GM19099 (cell line): ENCODE measurements around the gene HOTAIR.

Experiments
- POLR2A ChIP-seq: IDR thresholded peaks from 3 replicates; pipeline ENCODE4 v1.6.1; 2011; ENCODE audit warnings: low read depth; ENCODE audit not compliant: insufficient read length; ENCODE audit errors: extremely low read depth

HOTAIR gene

GRCh38 chr12:53988541-53989226 is 13.9 kb upstream of the HOTAIR start:
- TF ChIP-seq POLR2A = no peak

- no peak for TF ChIP-seq POLR2A
Measured at GRCh38 chr12:53987787-53988230, 13.1 kb upstream of the HOTAIR start.

DNA sequence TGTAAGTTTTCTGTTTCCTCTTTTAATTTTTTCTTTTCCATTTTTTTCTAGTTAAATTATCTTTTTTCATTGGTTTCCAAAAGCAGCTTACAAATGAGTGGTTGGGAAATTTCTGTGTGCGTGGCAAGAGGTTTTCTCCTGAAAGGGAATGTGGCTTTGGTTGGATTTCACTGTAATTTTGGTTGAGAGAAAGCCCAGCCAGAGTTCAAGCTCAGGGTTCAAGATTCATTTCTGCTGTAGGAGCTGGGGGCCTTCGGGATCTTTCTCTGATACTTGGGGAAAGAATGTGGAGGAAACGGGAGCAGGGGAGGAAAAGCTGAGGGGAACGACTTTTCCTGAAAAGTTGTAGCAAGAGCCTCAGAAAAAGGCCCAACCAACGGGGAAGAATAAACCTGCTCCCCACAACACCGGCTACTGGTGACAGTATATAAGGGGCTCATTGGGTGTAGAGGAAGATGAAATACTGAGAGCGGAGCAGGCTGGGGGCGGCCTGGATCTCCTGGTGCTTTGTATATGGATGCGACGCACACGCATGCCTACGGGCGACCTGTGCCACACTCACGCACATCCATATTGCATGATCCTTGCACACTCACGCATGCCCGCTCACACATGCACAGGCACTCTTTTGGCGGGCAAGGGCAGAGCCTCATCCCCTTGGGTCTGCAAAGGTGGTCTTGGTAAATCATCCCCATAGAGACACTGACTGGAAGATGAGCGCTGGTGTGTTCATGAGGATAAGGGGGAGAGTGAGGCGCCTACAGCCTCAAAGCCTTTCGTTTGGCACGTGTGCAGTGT is 12.1 kb upstream of the HOTAIR start:
- no peak for TF ChIP-seq POLR2A

GRCh38 chr12:53985994-53986685 is 11.4 kb upstream of the HOTAIR start:
- no peak for TF ChIP-seq POLR2A

DNA sequence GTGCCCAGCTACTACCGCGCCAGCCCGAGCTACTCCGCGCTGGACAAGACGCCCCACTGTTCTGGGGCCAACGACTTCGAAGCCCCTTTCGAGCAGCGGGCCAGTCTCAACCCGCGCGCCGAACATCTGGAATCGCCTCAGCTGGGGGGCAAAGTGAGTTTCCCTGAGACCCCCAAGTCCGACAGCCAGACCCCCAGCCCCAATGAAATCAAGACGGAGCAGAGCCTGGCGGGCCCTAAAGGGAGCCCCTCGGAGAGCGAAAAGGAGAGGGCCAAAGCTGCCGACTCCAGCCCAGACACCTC is 10.9 kb upstream of the HOTAIR start:
- TF ChIP-seq POLR2A = no peak

DNA sequence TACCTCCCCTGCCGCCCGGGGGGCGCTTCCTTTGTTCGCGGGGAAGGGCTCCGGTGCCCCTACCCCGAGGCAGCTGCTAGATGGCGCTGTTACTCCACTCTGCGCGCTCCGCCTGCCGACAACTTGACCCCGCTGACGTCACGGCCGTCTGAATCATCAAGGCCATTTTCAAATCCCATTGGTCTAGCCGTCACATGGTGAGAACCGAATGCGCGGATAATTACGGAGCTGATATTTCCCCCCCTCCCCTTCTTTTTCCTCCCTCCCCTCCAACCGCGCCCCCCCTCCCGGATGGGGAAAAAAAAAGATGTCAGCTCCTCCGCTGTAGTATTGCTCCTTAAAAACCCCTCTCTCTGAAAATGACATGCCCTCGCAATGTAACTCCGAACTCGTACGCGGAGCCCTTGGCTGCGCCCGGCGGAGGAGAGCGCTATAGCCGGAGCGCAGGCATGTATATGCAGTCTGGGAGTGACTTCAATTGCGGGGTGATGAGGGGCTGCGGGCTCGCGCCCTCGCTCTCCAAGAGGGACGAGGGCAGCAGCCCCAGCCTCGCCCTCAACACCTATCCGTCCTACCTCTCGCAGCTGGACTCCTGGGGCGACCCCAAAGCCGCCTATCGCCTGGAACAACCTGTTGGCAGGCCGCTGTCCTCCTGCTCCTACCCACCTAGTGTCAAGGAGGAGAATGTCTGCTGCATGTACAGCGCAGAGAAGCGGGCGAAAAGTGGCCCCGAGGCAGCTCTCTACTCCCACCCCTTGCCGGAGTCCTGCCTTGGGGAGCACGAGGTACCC is 10.3 kb upstream of the HOTAIR start, which contains the start of gene HOXC10:
Gene HOXC10 (plus strand): TSS at position 246 of the 791 bp plus-strand sequence. CDS start 114 bp downstream, at position 360.
- no peak for TF ChIP-seq POLR2A

DNA sequence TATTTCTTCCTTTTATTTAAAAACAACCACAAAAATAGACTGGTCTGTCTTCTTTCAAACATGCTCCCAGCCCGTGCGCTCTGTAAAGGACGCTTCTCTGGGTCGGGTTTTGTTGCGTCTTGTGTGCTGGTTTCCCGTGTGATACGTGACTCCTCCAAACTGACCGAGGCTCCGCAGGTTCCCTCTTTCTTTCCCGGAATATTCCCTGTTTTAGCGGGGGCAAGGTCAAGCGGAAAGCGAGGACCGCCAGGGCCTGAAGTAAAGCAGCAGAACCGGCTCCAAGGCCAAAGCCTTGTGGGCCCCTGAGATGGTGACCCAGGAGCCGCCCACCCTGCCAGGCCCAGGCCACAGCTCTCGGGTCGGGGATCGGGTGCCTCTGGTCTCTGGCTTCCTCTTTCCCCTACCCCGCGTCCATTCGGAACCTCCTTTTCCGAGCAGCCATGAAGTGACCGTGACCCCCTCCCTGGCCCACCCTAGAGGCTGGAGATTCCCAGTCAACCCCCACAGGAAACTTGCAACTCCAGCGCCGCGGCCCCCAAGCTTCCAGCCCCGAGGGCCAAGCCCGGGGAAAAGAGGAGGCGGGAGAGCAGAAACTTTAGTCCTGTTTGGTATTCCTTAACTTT is 9.3 kb upstream of the HOTAIR start:
- no peak for TF ChIP-seq POLR2A

GRCh38 chr12:53983568-53983949 is 8.8 kb upstream of the HOTAIR start:
- no peak for TF ChIP-seq POLR2A

DNA sequence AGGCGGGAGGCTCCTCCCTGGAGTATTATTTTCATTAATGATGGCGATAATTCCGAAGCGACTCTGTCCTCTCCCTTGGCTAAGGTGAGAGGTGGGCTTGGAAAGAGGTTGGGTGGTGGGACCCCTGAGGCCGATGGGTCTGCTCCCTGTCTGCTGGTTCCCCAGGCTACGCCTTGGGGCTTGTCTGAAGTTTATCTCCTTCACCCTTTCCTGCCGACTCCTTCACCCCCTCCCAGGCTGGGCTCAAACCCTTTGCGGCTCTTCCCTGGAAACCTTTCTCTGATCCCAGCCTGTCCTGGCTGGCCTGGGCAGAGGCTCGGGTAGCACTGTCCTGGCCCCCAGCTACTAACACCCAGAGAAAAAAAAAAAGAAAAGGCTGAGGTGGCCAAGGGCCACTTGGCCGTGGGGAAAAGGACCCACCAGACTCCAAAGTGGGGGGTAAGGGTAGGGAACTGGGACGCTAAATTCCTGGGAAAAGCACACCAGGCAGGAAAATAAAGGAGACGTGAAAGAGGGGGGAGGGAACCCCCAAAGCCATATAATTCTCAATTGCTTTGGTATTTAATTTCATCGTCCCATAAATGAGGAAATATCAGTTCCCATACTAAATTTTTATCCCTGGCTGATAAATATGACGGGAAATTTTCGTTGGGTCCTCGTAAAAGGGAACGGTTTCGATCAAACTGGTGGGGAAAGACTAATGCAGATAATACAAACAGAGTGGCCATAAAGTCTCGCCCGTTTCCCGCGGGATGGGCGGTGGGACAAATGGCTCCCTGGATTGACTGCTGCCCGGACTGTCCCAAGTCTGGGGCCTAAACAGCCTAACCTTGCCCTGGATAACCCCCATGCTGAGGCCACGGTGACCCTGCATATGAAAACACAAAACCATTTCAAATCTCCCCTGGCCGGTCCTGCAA is 8.2 kb upstream of the HOTAIR start:
- no peak for TF ChIP-seq POLR2A

- no peak for TF ChIP-seq POLR2A
Measured at GRCh38 chr12:53981634-53982565, 7.1 kb upstream of the HOTAIR start.

- no peak for TF ChIP-seq POLR2A
Measured at GRCh38 chr12:53980802-53981496, 6.2 kb upstream of the HOTAIR start.
